SU-DHL-6 (cell line): ENCODE measurements around the gene ITGB4.

Source experiments
- H2AFZ ChIP-seq: fragments of 200-600 bp; sonication (generic); 2 replicates; pipeline ENCODE4 v1.6.1; 2014; ENCODE audit warnings: low read depth, mild to moderate bottlenecking, moderate library complexity, mixed read lengths, antibody characterized with exemption, low read length; ENCODE audit not compliant: severe bottlenecking
- H3F3A ChIP-seq: fragments of 200-600 bp; shearing (Covaris generic); 2 replicates; pipeline ENCODE4 v1.6.0; 2016; ENCODE audit warnings: antibody characterized with exemption, mild to moderate bottlenecking; ENCODE audit not compliant: insufficient read depth
- H3K27ac ChIP-seq: fragments of 200-600 bp; sonication (generic); 2 replicates; pipeline ENCODE4 v1.5.1; 2016; ENCODE audit warnings: low read depth, mild to moderate bottlenecking, low read length, moderate library complexity, mixed read lengths
- H3K27me3 ChIP-seq: fragments of 200-600 bp; sonication (generic), shearing (Covaris generic); 2 replicates; pipeline ENCODE4 v1.6.0; 2014; ENCODE audit warnings: mild to moderate bottlenecking, low read length
- H3K36me3 ChIP-seq: fragments of 200-600 bp; sonication (generic); 2 replicates; pipeline ENCODE4 v1.6.1; 2014; ENCODE audit warnings: mild to moderate bottlenecking, low read length, mixed read lengths
- H3K4me2 ChIP-seq: fragments of 300-600, 200-600 bp; shearing (Covaris generic), sonication (generic); 2 replicates; pipeline ENCODE4 v1.6.0; 2014; ENCODE audit warnings: low read length, low read depth, mild to moderate bottlenecking; ENCODE audit not compliant: poor library complexity, severe bottlenecking
- H3K4me3 ChIP-seq: fragments of 200-600 bp; sonication (generic); 2 replicates; pipeline ENCODE4 v1.5.1; 2014; ENCODE audit warnings: antibody characterized with exemption, low read length, mild to moderate bottlenecking, mixed read lengths; ENCODE audit not compliant: insufficient read depth, poor library complexity, severe bottlenecking
- H3K79me2 ChIP-seq: fragments of 200-600 bp; sonication (generic); 2 replicates; pipeline ENCODE4 v1.6.1; 2014; ENCODE audit warnings: mild to moderate bottlenecking, low read length, moderate library complexity; ENCODE audit not compliant: insufficient read depth
- H3K9ac ChIP-seq: fragments of 200-600 bp; sonication (generic); 2 replicates; pipeline ENCODE4 v1.7.0; 2014; ENCODE audit warnings: mild to moderate bottlenecking, low read length
- H3K9me2 ChIP-seq: fragments of 200-600 bp; sonication (generic); replicated peaks from 2 replicates; pipeline ENCODE4 v1.6.1; 2014; ENCODE audit warnings: low read length; ENCODE audit not compliant: insufficient read depth
- H3K9me3 ChIP-seq: fragments of 200-600 bp; sonication (generic); 2 replicates; pipeline ENCODE4 v1.6.1; 2014; ENCODE audit warnings: low read length, mixed read lengths; ENCODE audit not compliant: insufficient read depth
- H4K20me1 ChIP-seq: fragments of 200-600 bp; sonication (generic); 2 replicates; pipeline ENCODE4 v1.6.1; 2014; ENCODE audit warnings: low read depth, mild to moderate bottlenecking, antibody characterized with exemption, low read length, moderate library complexity, mixed read lengths
- EZH2phosphoT487 ChIP-seq: fragments of 200-600 bp; sonication (generic), shearing (Covaris generic); conservative IDR thresholded peaks from 2 replicates; pipeline ENCODE4 v1.6.1; 2018; ENCODE audit warnings: mild to moderate bottlenecking, antibody characterized with exemption, low read length, moderate library complexity, mixed read lengths
- TF ChIP-seq, protein P1 (sequence below): fragments of 200-600 bp; sonication (generic); IDR thresholded peaks from one replicate; pipeline ENCODE4 v1.5.1; 2017; ENCODE audit warnings: antibody characterized with exemption, mild to moderate bottlenecking, low read length, moderate library complexity; ENCODE audit not compliant: insufficient read depth, poor library complexity, severe bottlenecking

The ITGB4 gene

DNA sequence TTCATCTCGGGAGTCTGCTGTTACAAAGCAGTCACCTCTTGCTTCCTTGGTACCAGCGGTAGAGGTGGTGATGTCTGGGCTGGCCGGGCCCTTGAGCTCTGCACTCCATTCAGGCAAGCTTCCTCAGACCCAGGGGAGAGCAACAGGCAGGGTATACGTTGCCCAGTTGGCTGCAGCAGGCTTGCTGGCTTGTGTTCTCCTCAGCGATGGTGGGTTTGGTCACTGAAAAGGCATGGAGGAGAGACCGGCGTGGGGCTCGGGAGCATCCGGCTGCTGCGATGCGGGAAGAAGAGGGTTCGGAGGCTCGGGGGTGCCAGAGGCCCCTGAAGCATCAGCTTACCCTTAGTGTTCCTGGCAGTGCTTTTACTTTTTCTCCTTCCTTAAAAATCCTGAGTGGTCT lies 28.3 kb upstream of the ITGB4 start:
- no peak overlapping the region for H3K9ac ChIP-seq
- H4K20me1 ChIP-seq, result no peaks in the 10 kb centered on the region
- H3K9me3 ChIP-seq, result no peaks in the 10 kb centered on the region
- H3K27me3 ChIP-seq, result no peaks in the 10 kb centered on the region
- H3K79me2 ChIP-seq, result peaks cover 14% of the 10 kb centered on the region
- no peaks in the 10 kb centered on the region for H3K9me2 ChIP-seq
- TF ChIP-seq, protein P1, sequence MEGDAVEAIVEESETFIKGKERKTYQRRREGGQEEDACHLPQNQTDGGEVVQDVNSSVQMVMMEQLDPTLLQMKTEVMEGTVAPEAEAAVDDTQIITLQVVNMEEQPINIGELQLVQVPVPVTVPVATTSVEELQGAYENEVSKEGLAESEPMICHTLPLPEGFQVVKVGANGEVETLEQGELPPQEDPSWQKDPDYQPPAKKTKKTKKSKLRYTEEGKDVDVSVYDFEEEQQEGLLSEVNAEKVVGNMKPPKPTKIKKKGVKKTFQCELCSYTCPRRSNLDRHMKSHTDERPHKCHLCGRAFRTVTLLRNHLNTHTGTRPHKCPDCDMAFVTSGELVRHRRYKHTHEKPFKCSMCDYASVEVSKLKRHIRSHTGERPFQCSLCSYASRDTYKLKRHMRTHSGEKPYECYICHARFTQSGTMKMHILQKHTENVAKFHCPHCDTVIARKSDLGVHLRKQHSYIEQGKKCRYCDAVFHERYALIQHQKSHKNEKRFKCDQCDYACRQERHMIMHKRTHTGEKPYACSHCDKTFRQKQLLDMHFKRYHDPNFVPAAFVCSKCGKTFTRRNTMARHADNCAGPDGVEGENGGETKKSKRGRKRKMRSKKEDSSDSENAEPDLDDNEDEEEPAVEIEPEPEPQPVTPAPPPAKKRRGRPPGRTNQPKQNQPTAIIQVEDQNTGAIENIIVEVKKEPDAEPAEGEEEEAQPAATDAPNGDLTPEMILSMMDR, result no peak
- TF ChIP-seq EZH2phosphoT487, result no peak
- no peak overlapping the region for H2AFZ ChIP-seq
- H3K27ac ChIP-seq, result no peak overlapping the region
- H3K36me3 ChIP-seq, result no peaks in the 10 kb centered on the region
- H3K4me3 ChIP-seq, result no peak overlapping the region
- H3F3A ChIP-seq, result peaks cover 18% of the 10 kb centered on the region
- no peak overlapping the region for H3K4me2 ChIP-seq

DNA sequence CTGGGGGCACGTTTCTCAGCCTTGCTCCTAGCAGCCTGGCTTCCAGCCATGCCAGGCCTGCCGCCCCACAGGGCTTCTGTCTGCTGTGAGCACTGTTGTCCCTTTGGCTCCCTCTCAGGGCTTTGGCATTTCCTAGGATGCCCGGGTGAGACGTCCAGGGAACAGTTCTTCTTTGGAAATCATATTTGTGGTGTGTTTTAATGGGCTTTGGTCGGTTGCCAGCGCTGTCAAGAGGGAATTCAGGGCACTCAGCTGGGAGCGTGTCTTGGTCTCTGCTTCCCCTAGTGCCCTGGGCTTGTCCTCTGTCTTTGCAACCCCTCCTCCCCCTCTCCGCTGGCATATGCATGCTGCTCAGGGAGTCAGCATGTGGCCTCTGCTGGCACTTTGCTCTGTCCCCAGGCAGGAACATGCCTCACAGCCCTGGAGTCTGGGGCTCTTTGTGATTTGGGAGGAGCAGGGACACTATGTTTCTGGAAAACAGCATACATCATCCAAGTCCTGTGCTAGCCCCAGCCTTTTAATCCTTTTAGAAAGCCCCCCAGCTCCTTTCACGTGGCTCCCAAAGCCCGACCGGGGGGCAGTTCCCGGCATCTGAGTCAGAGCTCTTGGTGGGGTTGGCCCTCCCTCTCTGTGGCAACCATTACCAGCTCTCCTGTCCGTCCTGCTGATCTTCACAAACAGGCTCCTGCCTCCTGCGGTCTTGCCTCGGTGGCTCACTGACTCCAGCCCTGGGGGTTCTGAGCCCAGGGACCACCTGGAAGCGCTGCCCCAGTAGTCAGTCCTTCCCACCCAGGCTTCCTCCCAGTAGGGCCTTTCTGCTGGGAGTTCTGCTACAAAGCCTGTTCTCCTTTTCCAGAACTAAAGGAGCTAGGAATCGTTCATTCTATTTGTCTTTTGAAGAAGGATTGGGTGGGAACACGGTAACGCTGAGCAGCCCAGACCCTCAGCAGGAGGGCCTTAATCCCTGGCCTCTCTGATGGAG lies 27.5 kb upstream of the ITGB4 start:
- H3K9me2 ChIP-seq, result no peaks in the 10 kb centered on the region
- H3K27me3 ChIP-seq, result no peaks in the 10 kb centered on the region
- H3K27ac ChIP-seq, result no peak overlapping the region
- H2AFZ ChIP-seq, result no peak overlapping the region
- peaks cover 10% of the 10 kb centered on the region for H3F3A ChIP-seq
- H3K36me3 ChIP-seq, result no peaks in the 10 kb centered on the region
- peaks cover 10% of the 10 kb centered on the region for H3K79me2 ChIP-seq
- no peak overlapping the region for H3K4me3 ChIP-seq
- H3K4me2 ChIP-seq, result no peak overlapping the region
- no peaks in the 10 kb centered on the region for H3K9me3 ChIP-seq
- no peaks in the 10 kb centered on the region for H4K20me1 ChIP-seq
- H3K9ac ChIP-seq, result no peak overlapping the region
- no peak for TF ChIP-seq EZH2phosphoT487
- TF ChIP-seq, protein P1, result no peak

DNA sequence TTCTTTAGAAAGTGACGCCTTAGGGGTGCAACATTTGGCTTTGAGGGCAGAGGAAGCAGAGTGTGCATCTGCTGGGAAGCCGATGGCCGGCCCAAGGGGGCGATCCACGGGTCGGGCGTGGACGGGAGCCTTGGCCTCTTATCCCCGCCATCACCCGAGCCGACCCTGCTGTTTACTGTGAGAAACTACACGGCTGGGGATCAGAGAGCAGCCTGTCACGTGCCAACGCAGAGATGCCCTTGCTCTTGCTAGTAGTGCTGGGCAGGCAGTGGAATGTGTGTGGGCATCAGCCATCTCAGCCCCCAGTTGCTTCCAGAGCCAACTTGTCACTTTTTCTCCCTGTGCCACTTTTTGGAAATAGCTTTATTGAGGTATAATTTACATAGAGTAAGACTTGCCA lies 26.7 kb upstream of the ITGB4 start:
- Histone ChIP-seq H3K36me3 (no peaks in the 10 kb centered on the region), H3K27me3 (no peaks in the 10 kb centered on the region), H4K20me1 (no peaks in the 10 kb centered on the region), H3K9ac (no peak overlapping the region), H3F3A (peaks cover 4% of the 10 kb centered on the region; the same call in 1 of the 2 replicates), H3K4me2 (no peak overlapping the region), H3K79me2 (peaks cover 10% of the 10 kb centered on the region), H3K27ac (no peak overlapping the region), H2AFZ (no peak overlapping the region), H3K9me2 (no peaks in the 10 kb centered on the region), H3K4me3 (no peak overlapping the region), H3K9me3 (no peaks in the 10 kb centered on the region)
- no peak for TF ChIP-seq EZH2phosphoT487
- TF ChIP-seq, protein P1, result no peak
